HG03575 (cell line): ENCODE measurements around the gene TOM1L2.

ENCODE experiments used
- ATAC-seq: cut with Tn5 transposase; IDR thresholded peaks from one replicate; pipeline ENCODE4 v1.9.1; 2021; ENCODE audit not compliant: unreplicated experiment, insufficient number of reproducible peaks, low FRiP score; ENCODE audit errors: extremely low read depth

TOM1L2 gene

GRCh38 chr17:17835415-17836249 is 136.6 kb downstream of the TOM1L2 start:
- ATAC-seq, result no peak

- no peak for ATAC-seq
Measured at GRCh38 chr17:17834974-17835373, 137.2 kb downstream of the TOM1L2 start.

- ATAC-seq, result no peak
Measured at GRCh38 chr17:17833658-17834357, 138.4 kb downstream of the TOM1L2 start.

DNA sequence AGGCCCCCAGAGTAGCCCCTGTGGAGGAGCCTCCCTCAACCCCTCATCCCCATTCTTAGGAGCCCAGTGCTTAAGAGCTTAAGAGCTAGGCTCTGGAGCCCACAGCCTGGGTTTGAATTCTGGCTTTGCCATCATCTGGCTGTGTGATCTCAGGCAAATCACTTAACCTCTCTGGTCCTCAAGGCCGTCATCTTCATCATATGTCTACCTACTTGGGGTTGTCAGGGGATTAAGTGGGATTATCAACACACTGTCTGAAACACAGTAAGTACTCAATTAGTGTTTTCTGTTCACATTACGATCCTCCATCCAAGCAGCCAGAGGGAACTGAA is 140.2 kb downstream of the TOM1L2 start:
- no peak for ATAC-seq

GRCh38 chr17:17831208-17832031 is 140.8 kb downstream of the TOM1L2 start:
- ATAC-seq, result no peak

DNA sequence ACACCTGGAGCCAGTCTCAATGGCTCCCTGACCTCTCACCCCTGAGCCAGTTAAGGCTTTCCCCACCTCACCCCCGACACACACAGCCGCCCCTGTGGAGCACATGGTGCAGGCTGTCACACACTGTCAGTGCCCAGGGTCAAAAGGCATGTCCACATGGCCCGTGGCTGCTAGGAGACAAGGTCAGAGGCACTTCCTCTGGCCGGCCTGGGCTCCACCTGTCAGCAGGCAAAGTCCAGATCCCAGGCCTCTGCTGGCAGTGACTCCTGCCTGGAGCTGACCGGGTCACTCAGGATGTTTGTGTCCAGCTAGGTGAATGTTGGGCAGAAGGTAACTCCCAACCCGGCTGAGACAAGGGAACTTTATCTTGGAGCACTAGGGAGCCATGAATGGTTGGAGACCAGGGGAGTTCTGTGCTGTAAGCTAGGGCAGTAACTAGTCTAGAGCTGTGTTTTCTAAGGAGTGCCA is 141.4 kb downstream of the TOM1L2 start:
- no peak for ATAC-seq

GRCh38 chr17:17830269-17830567 is 142.0 kb downstream of the TOM1L2 start:
- no peak for ATAC-seq

DNA sequence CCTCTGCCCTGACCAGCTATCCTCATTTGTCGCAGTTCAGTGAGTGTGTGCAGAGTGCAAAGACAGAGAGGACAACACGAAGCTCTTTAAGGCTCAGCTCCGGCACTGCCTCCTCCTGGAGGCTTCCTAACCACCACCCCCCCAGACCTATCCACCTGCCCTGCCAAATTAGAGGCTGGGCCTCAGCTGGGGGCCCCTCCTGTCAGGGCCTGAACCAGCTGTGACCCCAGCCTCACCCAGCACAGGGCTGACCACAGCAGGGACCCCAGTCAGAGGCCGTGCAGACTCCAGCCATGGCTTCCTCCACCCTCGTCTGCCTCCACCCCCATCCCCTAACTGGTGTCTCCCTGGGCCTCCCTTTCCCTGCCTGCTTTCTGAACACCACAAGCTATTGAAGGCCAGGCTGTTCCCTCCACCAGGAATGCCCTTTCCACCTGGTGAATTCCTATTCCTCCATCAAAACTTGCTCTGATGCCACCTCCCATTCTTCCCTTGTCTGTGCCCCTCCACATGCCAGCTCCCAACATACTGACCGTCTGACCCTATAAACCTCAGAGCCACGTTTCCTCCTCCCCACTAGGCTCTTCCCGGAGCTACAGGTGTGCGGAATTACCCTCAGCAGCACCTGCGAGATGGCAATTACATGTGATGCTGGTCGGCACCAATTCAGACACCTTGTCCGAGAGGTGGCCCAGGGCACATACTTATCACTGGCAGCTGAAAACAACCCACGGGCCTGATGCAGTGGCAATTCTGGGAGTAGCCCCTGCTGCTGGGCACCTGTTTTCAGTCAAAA is 144.2 kb downstream of the TOM1L2 start:
- no peak for ATAC-seq

- no peak for ATAC-seq
Measured at GRCh38 chr17:17826942-17827785, 145.0 kb downstream of the TOM1L2 start.

DNA sequence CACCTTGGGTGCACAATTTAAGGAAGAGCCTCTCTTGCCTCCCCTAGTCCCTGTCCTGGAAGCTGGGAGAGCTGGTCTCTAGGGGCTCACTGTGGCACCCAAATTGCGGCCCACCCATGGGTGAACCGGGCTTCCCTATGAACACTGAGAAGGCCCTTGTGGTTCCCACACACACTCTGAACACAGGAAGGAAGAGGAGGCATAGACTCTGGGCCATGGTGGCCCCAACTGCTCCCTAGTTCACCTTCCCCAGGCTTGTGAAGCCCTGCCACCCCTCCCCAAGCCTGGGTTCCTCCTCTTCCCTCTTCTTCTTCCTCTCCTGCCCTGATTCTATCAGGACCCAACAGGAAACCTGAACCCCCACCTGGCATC is 145.9 kb downstream of the TOM1L2 start:
- ATAC-seq, result no peak

DNA sequence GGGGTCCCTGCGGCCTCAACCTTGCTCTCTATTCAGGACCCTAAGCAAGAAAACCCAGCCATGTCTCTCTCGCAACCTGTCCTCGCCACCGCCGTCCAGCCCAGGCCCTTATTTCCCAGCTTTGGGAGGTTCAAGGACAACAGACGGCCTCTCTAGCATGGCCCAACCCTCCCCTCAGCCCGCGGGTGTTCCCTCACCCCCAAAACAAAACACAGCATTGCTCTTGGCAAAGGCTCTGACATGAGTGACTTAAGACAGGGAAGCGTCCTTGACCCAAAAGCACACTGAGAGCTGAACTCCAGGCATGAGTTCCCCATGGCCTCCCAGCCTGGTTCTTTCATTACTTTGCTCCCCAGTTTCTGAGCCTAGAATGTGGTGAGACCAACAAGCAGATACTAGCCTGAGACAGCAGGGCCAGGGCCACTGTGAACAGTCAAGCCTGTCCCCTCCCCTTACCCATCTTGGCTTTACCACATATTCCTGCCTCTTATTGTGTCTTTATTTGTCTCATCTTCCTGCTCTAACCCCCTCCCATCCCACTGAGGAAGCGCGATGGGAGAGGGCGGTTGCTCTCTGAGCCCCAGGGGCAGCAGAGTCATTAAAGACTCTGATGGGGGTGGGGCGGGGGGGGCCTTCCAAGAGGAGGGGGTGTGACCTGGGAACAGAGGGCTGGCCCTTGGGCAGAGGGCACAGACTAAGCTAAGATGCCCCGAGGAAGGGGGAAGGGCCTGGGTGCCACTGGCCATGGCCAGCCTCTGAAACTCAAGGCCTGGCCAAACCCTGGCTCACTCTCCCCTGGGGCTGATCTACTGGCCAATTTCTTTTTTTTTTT is 147.2 kb downstream of the TOM1L2 start:
- no peak for ATAC-seq

DNA sequence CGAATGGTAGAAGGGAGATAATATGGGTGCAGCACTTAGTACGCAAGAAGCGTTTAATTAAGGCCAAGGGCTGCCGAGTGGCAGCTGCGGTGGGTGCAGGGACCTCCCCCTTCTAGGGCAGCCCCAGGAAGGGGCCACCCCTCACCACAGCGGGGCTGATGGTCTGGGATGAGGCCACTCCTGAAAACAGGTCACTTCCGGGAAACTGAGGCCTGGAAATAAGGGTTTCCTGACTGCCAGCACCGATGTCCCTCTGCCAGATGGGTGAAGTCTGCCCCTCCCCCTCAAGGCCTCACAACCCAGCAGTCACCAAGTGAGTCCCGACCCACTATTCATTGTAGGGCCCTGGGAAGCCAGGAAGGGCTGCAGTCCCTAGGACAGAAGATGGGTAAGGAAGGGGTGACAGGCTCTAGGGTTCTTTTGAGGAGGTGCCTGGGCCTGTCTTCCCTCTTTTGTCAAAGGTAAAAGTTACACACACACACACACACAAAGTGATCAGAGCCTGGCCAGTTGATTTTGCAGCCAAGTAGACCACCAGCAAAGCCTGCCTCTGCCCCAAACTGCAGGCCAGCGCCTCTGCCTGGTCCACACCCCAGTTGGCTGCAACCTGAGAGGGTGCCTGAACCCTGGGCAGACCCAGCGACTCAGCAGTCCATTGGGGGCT is 147.9 kb downstream of the TOM1L2 start:
- no peak for ATAC-seq

DNA sequence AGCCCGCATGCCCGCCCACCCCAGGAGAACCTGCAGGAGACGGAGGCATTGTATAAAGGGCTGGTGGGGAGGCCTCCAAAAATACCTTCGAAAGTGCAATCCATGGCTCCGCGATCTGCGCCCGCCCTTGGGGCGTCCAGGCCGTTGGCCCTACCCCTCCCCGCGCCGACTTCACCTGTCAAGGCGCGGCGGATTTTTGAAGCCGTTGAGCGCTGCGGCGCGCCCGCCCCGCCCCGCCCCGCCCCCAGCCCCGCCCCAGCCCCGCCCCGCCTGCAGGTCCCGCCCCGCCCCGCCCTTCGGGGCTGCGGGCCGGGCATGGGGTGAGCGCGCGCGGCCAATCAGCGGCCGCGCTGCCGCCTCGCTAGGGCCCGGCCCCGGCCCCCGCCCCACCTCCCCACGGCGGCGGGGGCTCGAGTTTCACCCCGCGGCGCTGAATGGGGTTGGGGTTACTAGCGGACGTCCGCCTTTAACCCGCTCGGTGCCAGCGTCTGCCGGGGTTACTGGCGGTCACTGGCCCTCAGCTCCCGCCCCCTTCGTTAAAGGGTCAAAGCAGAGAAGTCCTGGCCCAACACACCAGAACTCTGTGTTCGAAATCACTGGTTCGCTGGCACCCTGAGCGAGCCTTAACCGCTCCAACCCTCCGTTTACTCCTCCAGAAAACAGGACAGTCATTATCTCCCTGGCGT is 148.6 kb downstream of the TOM1L2 start:
- ATAC-seq, result no peak

GRCh38 chr17:17822616-17823015 is 149.6 kb downstream of the TOM1L2 start:
- ATAC-seq, result no peak

- ATAC-seq, result no peak
Measured at GRCh38 chr17:17822189-17822588, 150.0 kb downstream of the TOM1L2 start.

- ATAC-seq, result no peak
Measured at GRCh38 chr17:17820463-17821158, 151.6 kb downstream of the TOM1L2 start.
